ENCODE measurements around the gene TBX3. TPM values are rescaled to one million over a fixed set of nuclear protein-coding genes. Genes with fewer than 3 reads are reported as not detected.

Gene TBX3
- total RNA-seq, 1 donor from 2014 or later, result not detected

- no peak overlapping the region for H3K9ac ChIP-seq
- H3K4me3 Mint-ChIP-seq, result no peak overlapping the region
- H3K4me1 Mint-ChIP-seq, result peaks cover 9% of the 10 kb centered on the region
- no peaks in the 10 kb centered on the region for H3K36me3 ChIP-seq
- TF ChIP-seq CTCF (IDR thresholded peaks at IDR 0.05), result no peak
- TF ChIP-seq EZH2phosphoT487 (IDR thresholded peaks at IDR 0.05), result no peak
- TF ChIP-seq EZH2 (IDR thresholded peaks at IDR 0.05), result no peak
- no peak overlapping the region for H3K27ac ChIP-seq
- no peaks in the 10 kb centered on the region for H3K36me3 Mint-ChIP-seq
- H2AFZ ChIP-seq (replicated peaks), result no peak overlapping the region
- H3K4me2 ChIP-seq, result no peak overlapping the region
- H3K27ac Mint-ChIP-seq, result no peak overlapping the region
- H3K27me3 ChIP-seq, result peaks cover 100% of the 10 kb centered on the region
- H3K27me3 Mint-ChIP-seq (ENCODE audit: insufficient read depth, low read depth), result peaks cover 96% of the 10 kb centered on the region
- H3K4me1 ChIP-seq, result peaks cover 14% of the 10 kb centered on the region
- peaks cover 98% of the 10 kb centered on the region for H4K20me1 ChIP-seq (ENCODE audit: low read depth)
- H3K79me2 ChIP-seq (ENCODE audit: low read depth), result no peaks in the 10 kb centered on the region
- DNase-seq (ENCODE audit: low spot score), result no peak
- peaks cover 18% of the 10 kb centered on the region for H3F3A ChIP-seq (ENCODE audit: low read depth)
- no peaks in the 10 kb centered on the region for H3K9me3 ChIP-seq (ENCODE audit: low read depth)
- no peak overlapping the region for H3K4me3 ChIP-seq
- H3K9me3 Mint-ChIP-seq, result peaks cover 7% of the 10 kb centered on the region
Observed at GRCh38 chr12:114695305-114695592, 11.3 kb upstream of the TBX3 start.

- Mint-ChIP-seq H3K27me3 (ENCODE audit: insufficient read depth, low read depth) (peaks cover 96% of the 10 kb centered on the region), H3K27ac (no peak overlapping the region), H3K4me3 (no peak overlapping the region), H3K4me1 (peaks cover 6% of the 10 kb centered on the region), H3K36me3 (no peaks in the 10 kb centered on the region), H3K9me3 (peaks cover 3% of the 10 kb centered on the region)
- H3K79me2 ChIP-seq (ENCODE audit: low read depth), result no peaks in the 10 kb centered on the region
- DNase-seq (ENCODE audit: low spot score), result peak; percentile 15
- H3K9ac ChIP-seq, result no peak overlapping the region
- no peak overlapping the region for H3K27ac ChIP-seq
- H3K27me3 ChIP-seq, result peaks cover 100% of the 10 kb centered on the region
- no peaks in the 10 kb centered on the region for H3K9me3 ChIP-seq (ENCODE audit: low read depth)
- H3K4me3 ChIP-seq, result no peak overlapping the region
- H3K4me2 ChIP-seq, result no peak overlapping the region
- peaks cover 15% of the 10 kb centered on the region for H3F3A ChIP-seq (ENCODE audit: low read depth)
- H4K20me1 ChIP-seq (ENCODE audit: low read depth), result peaks cover 99% of the 10 kb centered on the region
- no peak overlapping the region for H2AFZ ChIP-seq (replicated peaks)
- H3K4me1 ChIP-seq, result peaks cover 9% of the 10 kb centered on the region
- no peaks in the 10 kb centered on the region for H3K36me3 ChIP-seq
- peak; percentile 55 for TF ChIP-seq EZH2 (IDR thresholded peaks at IDR 0.05)
- TF ChIP-seq EZH2phosphoT487 (IDR thresholded peaks at IDR 0.05), result peak; percentile 45
- no peak for TF ChIP-seq CTCF (IDR thresholded peaks at IDR 0.05)
Observed at GRCh38 chr12:114694436-114695304, 10.7 kb upstream of the TBX3 start.

GRCh38 chr12:114693532-114693931 is 9.6 kb upstream of the TBX3 start:
- Mint-ChIP-seq H3K36me3 (no peaks in the 10 kb centered on the region), H3K4me3 (no peak overlapping the region), H3K4me1 (peaks cover 6% of the 10 kb centered on the region), H3K27ac (no peak overlapping the region), H3K27me3 (ENCODE audit: insufficient read depth, low read depth) (peaks cover 97% of the 10 kb centered on the region), H3K9me3 (peaks cover 3% of the 10 kb centered on the region)
- Histone ChIP-seq H4K20me1 (ENCODE audit: low read depth) (peaks cover 99% of the 10 kb centered on the region), H2AFZ (replicated peaks) (no peak overlapping the region), H3K4me1 (peaks cover 6% of the 10 kb centered on the region), H3K9ac (no peak overlapping the region), H3K4me3 (no peak overlapping the region), H3K27me3 (peaks cover 100% of the 10 kb centered on the region), H3F3A (ENCODE audit: low read depth) (peaks cover 15% of the 10 kb centered on the region), H3K4me2 (no peak overlapping the region), H3K27ac (no peak overlapping the region), H3K36me3 (no peaks in the 10 kb centered on the region), H3K79me2 (ENCODE audit: low read depth) (no peaks in the 10 kb centered on the region), H3K9me3 (ENCODE audit: low read depth) (no peaks in the 10 kb centered on the region)
- no peak for TF ChIP-seq EZH2 (IDR thresholded peaks at IDR 0.05)
- TF ChIP-seq EZH2phosphoT487 (IDR thresholded peaks at IDR 0.05), result no peak
- no peak for TF ChIP-seq CTCF (IDR thresholded peaks at IDR 0.05)
- DNase-seq (ENCODE audit: low spot score), result no peak
